ENCODE results near the gene SEMA3D. TPM values are rescaled to one million over a fixed set of nuclear protein-coding genes. Genes with fewer than 3 reads are reported as not detected.

Gene SEMA3D
- total RNA-seq, 4 donors from 2014 or later: 0.06 to 3.8 (median 0.14) TPM

- Histone ChIP-seq H3K27me3 (no peaks in the 10 kb centered on the region), H3K36me3 (no peaks in the 10 kb centered on the region), H3K4me1 (no peaks in the 10 kb centered on the region), H3K27ac (no peak overlapping the region), H3K9me3 (no peaks in the 10 kb centered on the region), H3K4me3 (no peak overlapping the region)
- no peak for DNase-seq
- no peak for TF ChIP-seq CTCF (IDR thresholded peaks at IDR 0.05)
- intact Hi-C loops (cut with DNase I): no loop called here
Measured at GRCh38 chr7:85103962-85104361, 82.9 kb downstream of the SEMA3D start.

GRCh38 chr7:85103357-85103756 is 83.5 kb downstream of the SEMA3D start:
- no peak overlapping the region for H3K27ac ChIP-seq
- 20 to 21% methylated on average over 3 of the region's 3 CpGs for WGBS, 2 donors
- no peaks in the 10 kb centered on the region for H3K9me3 ChIP-seq
- no peaks in the 10 kb centered on the region for H3K27me3 ChIP-seq
- H3K36me3 ChIP-seq: no peaks in the 10 kb centered on the region
- H3K4me1 ChIP-seq: no peaks in the 10 kb centered on the region
- H3K4me3 ChIP-seq: no peak overlapping the region
- no peak for TF ChIP-seq POLR2A (IDR thresholded peaks at IDR 0.05)
- no peak for TF ChIP-seq CTCF (IDR thresholded peaks at IDR 0.05)
- intact Hi-C loops (cut with DNase I): no loop called here
- DNase-seq: no peak

- WGBS, 2 donors: 17 to 19% methylated on average over 2 of the region's 2 CpGs
- Histone ChIP-seq H3K27ac (no peak overlapping the region), H3K9me3 (no peaks in the 10 kb centered on the region), H3K4me1 (no peaks in the 10 kb centered on the region), H3K4me3 (no peak overlapping the region), H3K27me3 (no peaks in the 10 kb centered on the region), H3K36me3 (no peaks in the 10 kb centered on the region)
- intact Hi-C loops (cut with DNase I): no loop called here
- TF ChIP-seq POLR2A (IDR thresholded peaks at IDR 0.05) (no peak), CTCF (IDR thresholded peaks at IDR 0.05) (no peak)
- DNase-seq: no peak
Measured at GRCh38 chr7:85102813-85103350, 84.0 kb downstream of the SEMA3D start.

GRCh38 chr7:85101347-85101746 is 85.5 kb downstream of the SEMA3D start:
- TF ChIP-seq CTCF (IDR thresholded peaks at IDR 0.05): no peak
- TF ChIP-seq POLR2A (IDR thresholded peaks at IDR 0.05): no peak
- H3K4me3 ChIP-seq: no peak overlapping the region
- H3K27me3 ChIP-seq: no peaks in the 10 kb centered on the region
- no peaks in the 10 kb centered on the region for H3K4me1 ChIP-seq
- DNase-seq: no peak
- WGBS, 2 donors: 49 to 68% methylated on average over 2 of the region's 2 CpGs
- H3K36me3 ChIP-seq: no peaks in the 10 kb centered on the region
- intact Hi-C loops (cut with DNase I): no loop called here
- H3K27ac ChIP-seq: no peak overlapping the region
- no peaks in the 10 kb centered on the region for H3K9me3 ChIP-seq

GRCh38 chr7:85097844-85098243 is 89.0 kb downstream of the SEMA3D start:
- Histone ChIP-seq H3K27ac (no peak overlapping the region), H3K4me3 (no peak overlapping the region), H3K4me1 (peaks cover 0 to 4% (median 0%) of the 10 kb centered on the region in 3 donors), H3K36me3 (no peaks in the 10 kb centered on the region), H3K27me3 (no peaks in the 10 kb centered on the region), H3K9me3 (no peaks in the 10 kb centered on the region)
- WGBS, 2 donors: 43 to 81% methylated on average over 1 of the region's 1 CpG
- no peak for TF ChIP-seq POLR2A (IDR thresholded peaks at IDR 0.05)
- no peak for TF ChIP-seq CTCF (IDR thresholded peaks at IDR 0.05)
- DNase-seq: no peak
- intact Hi-C loops (cut with DNase I): no loop called here

Measured in esophagus squamous epithelium (tissue), 5 donors.